ENCODE measurements around the gene NEBL.

The NEBL gene

GRCh38 chr10:20908391-20908790 lies 11.3 kb upstream of the NEBL start:
- Histone ChIP-seq H3K27me3 (ENCODE audit: insufficient read depth, low read length) (no peaks in the 10 kb centered on the region), H3K36me3 (ENCODE audit: insufficient read depth, low read length) (no peaks in the 10 kb centered on the region), H3K9me3 (ENCODE audit: low read length) (no peaks in the 10 kb centered on the region), H3K4me3 (ENCODE audit: low read depth, low read length, poor library complexity, severe bottlenecking) (no peak overlapping the region), H3K9ac (ENCODE audit: low read length) (no peak overlapping the region), H3K27ac (ENCODE audit: low read depth, low read length, poor library complexity, severe bottlenecking) (no peak overlapping the region), H4K20me1 (ENCODE audit: insufficient read depth, low read length) (no peaks in the 10 kb centered on the region), H3K4me1 (ENCODE audit: insufficient read depth, low read length, severe bottlenecking) (no peaks in the 10 kb centered on the region), H2AFZ (ENCODE audit: low read length) (no peak overlapping the region), H3K9me2 (ENCODE audit: low read depth, low read length) (no peaks in the 10 kb centered on the region), H3F3A (ENCODE audit: insufficient read depth, low read length) (no peaks in the 10 kb centered on the region), H3K79me2 (ENCODE audit: insufficient read depth, low read length) (no peaks in the 10 kb centered on the region), H3K4me2 (ENCODE audit: low read length) (no peak overlapping the region)
- TF ChIP-seq EZH2 (IDR thresholded peaks at IDR 0.05; ENCODE audit: borderline replicate concordance, low read length), result no peak
- TF ChIP-seq, protein P1, sequence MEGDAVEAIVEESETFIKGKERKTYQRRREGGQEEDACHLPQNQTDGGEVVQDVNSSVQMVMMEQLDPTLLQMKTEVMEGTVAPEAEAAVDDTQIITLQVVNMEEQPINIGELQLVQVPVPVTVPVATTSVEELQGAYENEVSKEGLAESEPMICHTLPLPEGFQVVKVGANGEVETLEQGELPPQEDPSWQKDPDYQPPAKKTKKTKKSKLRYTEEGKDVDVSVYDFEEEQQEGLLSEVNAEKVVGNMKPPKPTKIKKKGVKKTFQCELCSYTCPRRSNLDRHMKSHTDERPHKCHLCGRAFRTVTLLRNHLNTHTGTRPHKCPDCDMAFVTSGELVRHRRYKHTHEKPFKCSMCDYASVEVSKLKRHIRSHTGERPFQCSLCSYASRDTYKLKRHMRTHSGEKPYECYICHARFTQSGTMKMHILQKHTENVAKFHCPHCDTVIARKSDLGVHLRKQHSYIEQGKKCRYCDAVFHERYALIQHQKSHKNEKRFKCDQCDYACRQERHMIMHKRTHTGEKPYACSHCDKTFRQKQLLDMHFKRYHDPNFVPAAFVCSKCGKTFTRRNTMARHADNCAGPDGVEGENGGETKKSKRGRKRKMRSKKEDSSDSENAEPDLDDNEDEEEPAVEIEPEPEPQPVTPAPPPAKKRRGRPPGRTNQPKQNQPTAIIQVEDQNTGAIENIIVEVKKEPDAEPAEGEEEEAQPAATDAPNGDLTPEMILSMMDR (IDR thresholded peaks at IDR 0.05; ENCODE audit: low read length), result no peak

- no peaks in the 10 kb centered on the region for H3K27me3 ChIP-seq (ENCODE audit: insufficient read depth, low read length)
- no peak overlapping the region for H3K4me3 ChIP-seq (ENCODE audit: low read depth, low read length, poor library complexity, severe bottlenecking)
- H3K36me3 ChIP-seq (ENCODE audit: insufficient read depth, low read length), result no peaks in the 10 kb centered on the region
- no peaks in the 10 kb centered on the region for H3K9me2 ChIP-seq (ENCODE audit: low read depth, low read length)
- TF ChIP-seq, protein P1 (IDR thresholded peaks at IDR 0.05; ENCODE audit: low read length), result no peak
- TF ChIP-seq EZH2 (IDR thresholded peaks at IDR 0.05; ENCODE audit: borderline replicate concordance, low read length), result no peak
- no peaks in the 10 kb centered on the region for H3K9me3 ChIP-seq (ENCODE audit: low read length)
- no peaks in the 10 kb centered on the region for H3F3A ChIP-seq (ENCODE audit: insufficient read depth, low read length)
- no peak overlapping the region for H3K9ac ChIP-seq (ENCODE audit: low read length)
- no peak overlapping the region for H3K4me2 ChIP-seq (ENCODE audit: low read length)
- H2AFZ ChIP-seq (ENCODE audit: low read length), result no peak overlapping the region
- no peak overlapping the region for H3K27ac ChIP-seq (ENCODE audit: low read depth, low read length, poor library complexity, severe bottlenecking)
- H3K79me2 ChIP-seq (ENCODE audit: insufficient read depth, low read length), result no peaks in the 10 kb centered on the region
- no peaks in the 10 kb centered on the region for H4K20me1 ChIP-seq (ENCODE audit: insufficient read depth, low read length)
- no peaks in the 10 kb centered on the region for H3K4me1 ChIP-seq (ENCODE audit: insufficient read depth, low read length, severe bottlenecking)
Measured at GRCh38 chr10:20903635-20904390, 6.7 kb upstream of the NEBL start.

- TF ChIP-seq, protein P1 (IDR thresholded peaks at IDR 0.05; ENCODE audit: low read length), result no peak
- no peak for TF ChIP-seq EZH2 (IDR thresholded peaks at IDR 0.05; ENCODE audit: borderline replicate concordance, low read length)
- H3K4me2 ChIP-seq (ENCODE audit: low read length), result no peak overlapping the region
- H3F3A ChIP-seq (ENCODE audit: insufficient read depth, low read length), result no peaks in the 10 kb centered on the region
- no peaks in the 10 kb centered on the region for H3K4me1 ChIP-seq (ENCODE audit: insufficient read depth, low read length, severe bottlenecking)
- H3K27me3 ChIP-seq (ENCODE audit: insufficient read depth, low read length), result no peaks in the 10 kb centered on the region
- no peak overlapping the region for H3K27ac ChIP-seq (ENCODE audit: low read depth, low read length, poor library complexity, severe bottlenecking)
- no peaks in the 10 kb centered on the region for H3K79me2 ChIP-seq (ENCODE audit: insufficient read depth, low read length)
- no peak overlapping the region for H2AFZ ChIP-seq (ENCODE audit: low read length)
- H3K9ac ChIP-seq (ENCODE audit: low read length), result no peak overlapping the region
- no peak overlapping the region for H3K4me3 ChIP-seq (ENCODE audit: low read depth, low read length, poor library complexity, severe bottlenecking)
- no peaks in the 10 kb centered on the region for H3K36me3 ChIP-seq (ENCODE audit: insufficient read depth, low read length)
- no peaks in the 10 kb centered on the region for H3K9me2 ChIP-seq (ENCODE audit: low read depth, low read length)
- H3K9me3 ChIP-seq (ENCODE audit: low read length), result no peaks in the 10 kb centered on the region
- H4K20me1 ChIP-seq (ENCODE audit: insufficient read depth, low read length), result no peaks in the 10 kb centered on the region
Measured at GRCh38 chr10:20901110-20901509, 4.0 kb upstream of the NEBL start.
